Measurements from ENCODE around the gene TBC1D14. TPM values are rescaled to one million over a fixed set of nuclear protein-coding genes. Genes with fewer than 3 reads are reported as not detected.

TBC1D14 gene
- total and polyA plus RNA-seq, 5 experiments from 2014 or later = 34.8 to 78.2 (median 47.0) TPM

- POLR2A ChIA-PET = interaction anchor here (0.6 to 6.9 kb wide), 8 partner anchors 28 to 377 kb away, joined by 3 to 172 read pairs (median 6); partner anchors contain the start of genes GRPEL1 and TBC1D14
These were observed 132.3 kb downstream of the TBC1D14 start for GRCh38 chr4:7041801-7042502.

GRCh38 chr4:7042503-7043283, 133.1 kb downstream of the TBC1D14 start:
- peak overlapping the region; percentile 53 to 94 (median 85) for H3K27ac Mint-ChIP-seq
- peaks cover 35 to 53% (median 46%) of the 10 kb centered on the region in 4 donors for H3K4me1 Mint-ChIP-seq
- H3K27me3 Mint-ChIP-seq = no peaks in the 10 kb centered on the region
- H3K4me3 Mint-ChIP-seq = peak overlapping the region; percentile 85 to 95 (median 92)
- H3K9me3 Mint-ChIP-seq = no peaks in the 10 kb centered on the region
- peak; percentile 73 to 78 for ATAC-seq
- peak; percentile 77 to 94 (median 88) for DNase-seq
- peaks cover 0 to 8% (median 2%) of the 10 kb centered on the region in 3 donors for H3K36me3 Mint-ChIP-seq
- POLR2A ChIA-PET = interaction anchor here (0.6 to 6.9 kb wide), 18 partner anchors 14 to 402 kb away, joined by 3 to 172 read pairs (median 5); partner anchors contain the start of genes BLOC1S4, GRPEL1 and TBC1D14

More at GRCh38 chr4:7041801-7042502, 132.3 kb downstream of the TBC1D14 start:
- Mint-ChIP-seq H3K9me3 (no peaks in the 10 kb centered on the region), H3K4me1 (peaks cover 28 to 53% (median 41%) of the 10 kb centered on the region in 4 donors), H3K27ac (peak overlapping the region; percentile 53 to 94 (median 80)), H3K4me3 (peak overlapping the region; percentile 72 to 95 (median 80)), H3K36me3 (peaks cover 0 to 4% (median 2%) of the 10 kb centered on the region in 3 donors), H3K27me3 (no peaks in the 10 kb centered on the region)
- ATAC-seq (no peak), DNase-seq (peak in 4 of 10 donors; percentile 6 to 43 (median 28))

- no peaks in the 10 kb centered on the region for H3K27me3 Mint-ChIP-seq
- peak; percentile 55 to 67 for ATAC-seq
- POLR2A ChIA-PET = interaction anchor here (0.8 to 6.9 kb wide), 18 partner anchors 13 to 402 kb away, joined by 3 to 172 read pairs (median 5); partner anchors contain the start of genes BLOC1S4, GRPEL1 and TBC1D14
- H3K27ac Mint-ChIP-seq = peak within 1 kb of the TSS; percentile 72 to 94 (median 90)
- H3K36me3 Mint-ChIP-seq = peaks cover 0 to 8% (median 2%) of the 10 kb centered on the region in 3 donors
- H3K9me3 Mint-ChIP-seq = no peaks in the 10 kb centered on the region
- DNase-seq = peak; percentile 30 to 74 (median 50)
- peak within 1 kb of the TSS; percentile 87 to 95 (median 92) for H3K4me3 Mint-ChIP-seq
- H3K4me1 Mint-ChIP-seq = peaks cover 35 to 58% (median 48%) of the 10 kb centered on the region in 4 donors
These were observed 133.9 kb downstream of the TBC1D14 start, which contains the start of gene TADA2B for GRCh38 chr4:7043284-7044136. TADA2B (plus strand) TSS chr4:7043372; CDS start chr4:7043580, 208 bp downstream.

- Mint-ChIP-seq H3K36me3 (peaks cover 0 to 11% (median 2%) of the 10 kb centered on the region in 3 donors), H3K4me1 (peaks cover 39 to 66% (median 55%) of the 10 kb centered on the region in 4 donors), H3K4me3 (peak overlapping the region; percentile 87 to 95 (median 92)), H3K27ac (peak overlapping the region; percentile 68 to 93 (median 88)), H3K9me3 (no peaks in the 10 kb centered on the region), H3K27me3 (no peaks in the 10 kb centered on the region)
- POLR2A ChIA-PET = interaction anchor here (0.6 to 6.9 kb wide), 13 partner anchors 12 to 860 kb away, joined by 3 to 172 read pairs (median 5); partner anchors contain the start of genes BLOC1S4, GRPEL1 and TBC1D14
- no peak for DNase-seq
- no peak for ATAC-seq
These were observed 134.7 kb downstream of the TBC1D14 start for GRCh38 chr4:7044137-7044930.

- DNase-seq = no peak
- POLR2A ChIA-PET = interaction anchor here (1.1 to 6.9 kb wide), 4 partner anchors 17 to 136 kb away, joined by 3 to 172 read pairs (median 20); partner anchors contain the start of genes GRPEL1 and TBC1D14
- Mint-ChIP-seq H3K9me3 (no peaks in the 10 kb centered on the region), H3K4me3 (peak overlapping the region; percentile 87 to 95 (median 92)), H3K4me1 (peaks cover 43 to 73% (median 62%) of the 10 kb centered on the region in 4 donors), H3K36me3 (peaks cover 0 to 11% (median 2%) of the 10 kb centered on the region in 3 donors), H3K27me3 (no peaks in the 10 kb centered on the region), H3K27ac (peak overlapping the region in 8 of 10 donors; percentile 41 to 80 (median 74))
- no peak for ATAC-seq
These were observed 135.9 kb downstream of the TBC1D14 start for GRCh38 chr4:7045553-7045952.

- POLR2A ChIA-PET = interaction anchor here (1.2 to 6.9 kb wide), 4 partner anchors 17 to 72 kb away, joined by 3 to 172 read pairs (median 5); partner anchors contain the start of gene GRPEL1
- ATAC-seq (no peak), DNase-seq (no peak)
- Mint-ChIP-seq H3K27me3 (no peaks in the 10 kb centered on the region), H3K4me1 (peaks cover 43 to 73% (median 64%) of the 10 kb centered on the region in 4 donors), H3K36me3 (peaks cover 0 to 13% (median 2%) of the 10 kb centered on the region in 3 donors), H3K9me3 (no peaks in the 10 kb centered on the region), H3K27ac (peak overlapping the region in 6 of 10 donors; percentile 75 to 89 (median 80)), H3K4me3 (peak overlapping the region; percentile 87 to 95 (median 92))
These were observed 136.6 kb downstream of the TBC1D14 start for GRCh38 chr4:7045961-7046921.

GRCh38 chr4:7046971-7047370, 137.3 kb downstream of the TBC1D14 start:
- H3K27me3 Mint-ChIP-seq = no peaks in the 10 kb centered on the region
- no peaks in the 10 kb centered on the region for H3K9me3 Mint-ChIP-seq
- POLR2A ChIA-PET = interaction anchor here (1.2 to 1.5 kb wide), 3 partner anchors 16 to 72 kb away, joined by 3 to 6 read pairs (median 4); partner anchors contain the start of gene GRPEL1
- peak overlapping the region in 8 of 10 donors; percentile 15 to 89 (median 78) for H3K27ac Mint-ChIP-seq
- no peak for ATAC-seq
- H3K36me3 Mint-ChIP-seq = peaks cover 0 to 13% (median 2%) of the 10 kb centered on the region in 3 donors
- H3K4me3 Mint-ChIP-seq = peak overlapping the region in 9 of 10 donors; percentile 60 to 94 (median 87)
- peaks cover 40 to 69% (median 64%) of the 10 kb centered on the region in 4 donors for H3K4me1 Mint-ChIP-seq
- no peak for DNase-seq

GRCh38 chr4:7048642-7049041, 139.0 kb downstream of the TBC1D14 start:
- Mint-ChIP-seq H3K27me3 (no peaks in the 10 kb centered on the region), H3K36me3 (peaks cover 0 to 25% (median 2%) of the 10 kb centered on the region in 3 donors), H3K4me3 (peak overlapping the region in 3 of 10 donors; percentile 15 to 70 (median 52)), H3K9me3 (no peaks in the 10 kb centered on the region), H3K4me1 (peaks cover 41 to 81% (median 71%) of the 10 kb centered on the region in 4 donors), H3K27ac (peak overlapping the region in 1 of 10 donors; percentile 51)
- POLR2A ChIA-PET = no interaction called here
- DNase-seq (no peak), ATAC-seq (no peak)

- DNase-seq = no peak
- H3K9me3 Mint-ChIP-seq = no peaks in the 10 kb centered on the region
- H3K27me3 Mint-ChIP-seq = no peaks in the 10 kb centered on the region
- peaks cover 2 to 32% (median 6%) of the 10 kb centered on the region in 3 donors for H3K36me3 Mint-ChIP-seq
- peak overlapping the region in 1 of 10 donors; percentile 64 for H3K27ac Mint-ChIP-seq
- H3K4me1 Mint-ChIP-seq = peaks cover 42 to 85% (median 72%) of the 10 kb centered on the region in 4 donors
- POLR2A ChIA-PET = interaction anchor here (1.2 kb wide), 1 partner anchor 19 kb away, joined by 3 read pairs; the partner anchor contains the start of gene GRPEL1
- H3K4me3 Mint-ChIP-seq = no peak overlapping the region
- no peak for ATAC-seq
These were observed 139.7 kb downstream of the TBC1D14 start for GRCh38 chr4:7049295-7049694.

All from naive thymus-derived CD8-positive, alpha-beta T cell (primary cell).